Astrocyte of the spinal cord (primary cell): Measurements from ENCODE around the gene SPEF2.

ENCODE experiments used
- DNase-seq: peaks from one replicate; pipeline ENCODE4 v3.0.0; 2011; ENCODE audit warnings: low read depth, low spot score
- H3K4me3 ChIP-seq: 2 replicates; pipeline ENCODE4 v1.5.1; 2011; ENCODE audit warnings: low read depth, mild to moderate bottlenecking, low read length, moderate library complexity
- CTCF ChIP-seq: IDR thresholded peaks from 2 replicates; pipeline ENCODE4 v1.5.1; 2012; ENCODE audit warnings: low read depth, mild to moderate bottlenecking, low read length, inconsistent platforms
- in situ Hi-C: cut with HindIII; loops from 2 replicates; pipeline ENCODE4 v1.10.0; 2017; ENCODE audit warnings: low sequenced_read_pairs

SPEF2 gene

GRCh38 chr5:35780236-35780635 is 162.6 kb downstream of the SPEF2 start:
- in situ Hi-C loops, result no loop called here
- DNase-seq, result no peak
- no peak for TF ChIP-seq CTCF
- H3K4me3 ChIP-seq, result no peak overlapping the region

GRCh38 chr5:35781181-35781790 is 163.6 kb downstream of the SPEF2 start:
- no peak overlapping the region for H3K4me3 ChIP-seq
- in situ Hi-C loops, result no loop called here
- no peak for DNase-seq
- no peak for TF ChIP-seq CTCF

DNA sequence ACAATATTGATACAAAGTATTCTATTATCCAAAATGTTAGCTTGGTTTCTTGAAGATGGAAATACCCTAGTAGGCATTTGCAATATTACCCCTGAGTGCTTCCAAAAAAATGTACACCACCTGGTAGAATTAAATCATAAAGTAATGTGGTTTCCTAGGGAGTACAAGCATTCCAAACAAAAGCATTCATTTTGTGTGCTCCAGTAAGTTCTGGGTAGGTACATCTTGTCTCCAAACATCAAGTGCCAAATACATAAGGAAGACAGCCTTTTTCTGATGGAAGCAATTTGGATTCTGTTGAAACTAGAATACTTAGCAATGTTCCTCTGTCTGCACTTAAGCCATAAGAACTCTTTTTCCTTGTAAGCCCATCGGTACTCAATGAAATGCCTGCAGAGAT is 165.9 kb downstream of the SPEF2 start:
- no peak overlapping the region for H3K4me3 ChIP-seq
- no peak for DNase-seq
- in situ Hi-C loops, result no loop called here
- TF ChIP-seq CTCF, result no peak

GRCh38 chr5:35785601-35786085 is 168.0 kb downstream of the SPEF2 start:
- no peak for DNase-seq
- in situ Hi-C loops, result no loop called here
- no peak overlapping the region for H3K4me3 ChIP-seq
- TF ChIP-seq CTCF, result no peak

DNA sequence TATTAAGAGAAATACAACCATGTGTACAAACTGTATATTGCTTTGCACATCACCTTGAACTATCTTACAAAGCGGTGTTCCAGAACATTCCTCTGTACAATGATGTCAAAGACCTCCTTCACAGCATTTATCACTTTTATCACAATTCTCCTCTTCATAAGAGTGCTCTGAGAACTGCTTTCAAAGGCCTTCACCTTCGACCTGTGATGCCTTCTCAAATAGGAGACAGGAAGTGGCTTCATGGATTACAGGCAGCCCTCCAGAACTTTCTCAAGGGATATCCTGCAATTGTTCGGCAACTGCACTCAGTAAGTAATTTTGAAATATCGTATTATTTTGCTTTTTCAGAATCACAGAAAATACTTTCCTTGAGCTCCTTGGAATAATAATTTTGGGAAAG is 171.1 kb downstream of the SPEF2 start:
- no peak for TF ChIP-seq CTCF
- in situ Hi-C loops, result no loop called here

DNA sequence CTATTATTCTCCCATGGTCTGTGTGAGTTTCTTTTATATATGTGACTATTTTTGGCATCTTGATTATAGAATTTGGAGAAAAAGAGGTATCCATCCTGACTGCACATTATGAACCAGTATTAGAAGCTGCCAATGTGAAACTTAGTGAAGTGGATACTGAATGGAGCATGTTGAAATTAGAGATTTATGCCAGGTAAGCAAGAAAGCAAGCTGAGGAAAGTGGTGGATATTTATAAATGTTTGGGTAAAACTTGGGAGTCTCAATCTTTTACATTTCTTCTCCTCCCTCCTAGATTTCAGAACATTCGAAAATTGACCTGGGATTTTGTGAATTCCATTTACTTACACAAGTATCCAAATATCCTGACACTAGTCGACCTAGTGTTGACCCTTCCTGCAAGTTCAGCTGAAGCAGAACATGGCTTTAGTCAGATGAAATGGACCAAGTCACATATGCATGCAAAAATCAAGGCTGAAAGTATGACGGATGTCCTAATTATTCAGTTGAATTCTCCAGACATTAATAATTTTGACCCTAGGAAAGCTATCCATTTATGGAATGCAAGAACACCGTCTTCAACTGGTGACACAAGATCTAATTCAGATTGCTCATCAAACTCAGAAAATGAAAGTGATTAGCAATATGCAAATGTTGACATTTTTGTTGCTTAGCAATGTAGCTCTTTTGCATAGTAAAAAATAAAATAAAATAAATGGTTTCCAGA is 172.2 kb downstream of the SPEF2 start:
- no peak overlapping the region for H3K4me3 ChIP-seq
- DNase-seq, result no peak
- in situ Hi-C loops, result no loop called here
- TF ChIP-seq CTCF, result no peak

More for the DNA sequence above, 171.1 kb downstream of the SPEF2 start:
- H3K4me3 ChIP-seq, result no peak overlapping the region
- no peak for DNase-seq
